ENCODE data around the gene MAP3K10.

Gene MAP3K10

GRCh38 chr19:40241125-40241808, 50.0 kb downstream of the MAP3K10 start:
- Mint-ChIP-seq H3K27ac (no peak overlapping the region), H3K9me3 (no peaks in the 10 kb centered on the region), H3K27me3 (ENCODE audit: low read depth) (no peaks in the 10 kb centered on the region), H3K4me1 (ENCODE audit: low read depth) (no peaks in the 10 kb centered on the region), H3K4me3 (no peak overlapping the region), H3K36me3 (ENCODE audit: low read depth) (peaks cover 15% of the 10 kb centered on the region)

GRCh38 chr19:40241809-40242384, 50.7 kb downstream of the MAP3K10 start:
- H3K9me3 Mint-ChIP-seq, result no peaks in the 10 kb centered on the region
- peaks cover 10% of the 10 kb centered on the region for H3K36me3 Mint-ChIP-seq (ENCODE audit: low read depth)
- no peaks in the 10 kb centered on the region for H3K4me1 Mint-ChIP-seq (ENCODE audit: low read depth)
- H3K27me3 Mint-ChIP-seq (ENCODE audit: low read depth), result no peaks in the 10 kb centered on the region
- no peak overlapping the region for H3K27ac Mint-ChIP-seq
- no peak overlapping the region for H3K4me3 Mint-ChIP-seq

- no peaks in the 10 kb centered on the region for H3K9me3 Mint-ChIP-seq
- H3K4me3 Mint-ChIP-seq, result no peak overlapping the region
- no peak overlapping the region for H3K27ac Mint-ChIP-seq
- no peaks in the 10 kb centered on the region for H3K27me3 Mint-ChIP-seq (ENCODE audit: low read depth)
- H3K4me1 Mint-ChIP-seq (ENCODE audit: low read depth), result no peaks in the 10 kb centered on the region
- peaks cover 8% of the 10 kb centered on the region for H3K36me3 Mint-ChIP-seq (ENCODE audit: low read depth)
These were observed 51.3 kb downstream of the MAP3K10 start for GRCh38 chr19:40242480-40242879.

GRCh38 chr19:40243181-40243580, 52.0 kb downstream of the MAP3K10 start:
- Mint-ChIP-seq H3K4me3 (no peak overlapping the region), H3K9me3 (no peaks in the 10 kb centered on the region), H3K27ac (no peak overlapping the region), H3K36me3 (ENCODE audit: low read depth) (peaks cover 6% of the 10 kb centered on the region), H3K4me1 (ENCODE audit: low read depth) (no peaks in the 10 kb centered on the region), H3K27me3 (ENCODE audit: low read depth) (no peaks in the 10 kb centered on the region)

- H3K27ac Mint-ChIP-seq, result no peak overlapping the region
- H3K36me3 Mint-ChIP-seq (ENCODE audit: low read depth), result peaks cover 6% of the 10 kb centered on the region
- H3K4me3 Mint-ChIP-seq, result no peak overlapping the region
- no peaks in the 10 kb centered on the region for H3K4me1 Mint-ChIP-seq (ENCODE audit: low read depth)
- no peaks in the 10 kb centered on the region for H3K27me3 Mint-ChIP-seq (ENCODE audit: low read depth)
- no peaks in the 10 kb centered on the region for H3K9me3 Mint-ChIP-seq
These were observed 53.5 kb downstream of the MAP3K10 start for GRCh38 chr19:40244579-40245317.

- peaks cover 6% of the 10 kb centered on the region for H3K36me3 Mint-ChIP-seq (ENCODE audit: low read depth)
- no peaks in the 10 kb centered on the region for H3K4me1 Mint-ChIP-seq (ENCODE audit: low read depth)
- H3K27ac Mint-ChIP-seq, result no peak overlapping the region
- no peak overlapping the region for H3K4me3 Mint-ChIP-seq
- no peaks in the 10 kb centered on the region for H3K9me3 Mint-ChIP-seq
- H3K27me3 Mint-ChIP-seq (ENCODE audit: low read depth), result no peaks in the 10 kb centered on the region
These were observed 54.4 kb downstream of the MAP3K10 start for GRCh38 chr19:40245506-40246128.

GRCh38 chr19:40246292-40247073, 55.3 kb downstream of the MAP3K10 start:
- peaks cover 5% of the 10 kb centered on the region for H3K36me3 Mint-ChIP-seq (ENCODE audit: low read depth)
- H3K27ac Mint-ChIP-seq, result no peak overlapping the region
- H3K4me3 Mint-ChIP-seq, result no peak overlapping the region
- H3K4me1 Mint-ChIP-seq (ENCODE audit: low read depth), result no peaks in the 10 kb centered on the region
- H3K9me3 Mint-ChIP-seq, result no peaks in the 10 kb centered on the region
- no peaks in the 10 kb centered on the region for H3K27me3 Mint-ChIP-seq (ENCODE audit: low read depth)

GRCh38 chr19:40247178-40247577, 56.0 kb downstream of the MAP3K10 start:
- H3K27me3 Mint-ChIP-seq (ENCODE audit: low read depth), result no peaks in the 10 kb centered on the region
- no peak overlapping the region for H3K27ac Mint-ChIP-seq
- no peaks in the 10 kb centered on the region for H3K4me1 Mint-ChIP-seq (ENCODE audit: low read depth)
- no peak overlapping the region for H3K4me3 Mint-ChIP-seq
- no peaks in the 10 kb centered on the region for H3K9me3 Mint-ChIP-seq
- H3K36me3 Mint-ChIP-seq (ENCODE audit: low read depth), result peaks cover 6% of the 10 kb centered on the region

- H3K4me1 Mint-ChIP-seq (ENCODE audit: low read depth), result no peaks in the 10 kb centered on the region
- H3K9me3 Mint-ChIP-seq, result no peaks in the 10 kb centered on the region
- peaks cover 6% of the 10 kb centered on the region for H3K36me3 Mint-ChIP-seq (ENCODE audit: low read depth)
- H3K27ac Mint-ChIP-seq, result no peak overlapping the region
- no peak overlapping the region for H3K4me3 Mint-ChIP-seq
- no peaks in the 10 kb centered on the region for H3K27me3 Mint-ChIP-seq (ENCODE audit: low read depth)
These were observed 56.6 kb downstream of the MAP3K10 start for GRCh38 chr19:40247735-40248262.

GRCh38 chr19:40249201-40249600, 58.0 kb downstream of the MAP3K10 start:
- Mint-ChIP-seq H3K9me3 (no peaks in the 10 kb centered on the region), H3K27ac (no peak overlapping the region), H3K4me3 (no peak overlapping the region)

GRCh38 chr19:40249781-40250180, 58.6 kb downstream of the MAP3K10 start:
- Mint-ChIP-seq H3K4me1 (ENCODE audit: low read depth) (no peaks in the 10 kb centered on the region), H3K4me3 (no peak overlapping the region), H3K27me3 (ENCODE audit: low read depth) (no peaks in the 10 kb centered on the region), H3K36me3 (ENCODE audit: low read depth) (peaks cover 15% of the 10 kb centered on the region), H3K27ac (no peak overlapping the region), H3K9me3 (no peaks in the 10 kb centered on the region)

More at GRCh38 chr19:40249201-40249600, 58.0 kb downstream of the MAP3K10 start:
- no peaks in the 10 kb centered on the region for H3K4me1 Mint-ChIP-seq (ENCODE audit: low read depth)
- H3K36me3 Mint-ChIP-seq (ENCODE audit: low read depth), result peaks cover 14% of the 10 kb centered on the region
- no peaks in the 10 kb centered on the region for H3K27me3 Mint-ChIP-seq (ENCODE audit: low read depth)

- Mint-ChIP-seq H3K27ac (no peak overlapping the region), H3K4me1 (ENCODE audit: low read depth) (peaks cover 2% of the 10 kb centered on the region), H3K9me3 (no peaks in the 10 kb centered on the region), H3K4me3 (no peak overlapping the region), H3K36me3 (ENCODE audit: low read depth) (peaks cover 27% of the 10 kb centered on the region), H3K27me3 (ENCODE audit: low read depth) (no peaks in the 10 kb centered on the region)
These were observed 60.0 kb downstream of the MAP3K10 start for GRCh38 chr19:40251244-40251643.

GRCh38 chr19:40251991-40252390, 60.8 kb downstream of the MAP3K10 start:
- H3K9me3 Mint-ChIP-seq, result no peaks in the 10 kb centered on the region
- peaks cover 2% of the 10 kb centered on the region for H3K4me1 Mint-ChIP-seq (ENCODE audit: low read depth)
- H3K36me3 Mint-ChIP-seq (ENCODE audit: low read depth), result peaks cover 27% of the 10 kb centered on the region
- no peak overlapping the region for H3K4me3 Mint-ChIP-seq
- H3K27me3 Mint-ChIP-seq (ENCODE audit: low read depth), result no peaks in the 10 kb centered on the region
- no peak overlapping the region for H3K27ac Mint-ChIP-seq

- no peak overlapping the region for H3K4me3 Mint-ChIP-seq
- no peak overlapping the region for H3K27ac Mint-ChIP-seq
- no peaks in the 10 kb centered on the region for H3K27me3 Mint-ChIP-seq (ENCODE audit: low read depth)
- peaks cover 27% of the 10 kb centered on the region for H3K36me3 Mint-ChIP-seq (ENCODE audit: low read depth)
- peaks cover 2% of the 10 kb centered on the region for H3K4me1 Mint-ChIP-seq (ENCODE audit: low read depth)
- no peaks in the 10 kb centered on the region for H3K9me3 Mint-ChIP-seq
These were observed 61.2 kb downstream of the MAP3K10 start for GRCh38 chr19:40252395-40252794.

All from T-helper 1 cell treated with Interleukin-12 subunit alpha and Interleukin-12 subunit beta and Interleukin-4 antibody, amounts not matched to agents 30 μg/mL and 1 μg/mL, for 36 hours (primary cell).